MM.1S (cell line): Measurements from ENCODE around the gene KSR2.

Experiments
- CTCF ChIP-seq: fragments of 300-600 bp; sonication (generic); IDR thresholded peaks from 2 replicates; pipeline ENCODE4 v1.5.1; 2016; ENCODE audit warnings: antibody characterized with exemption, low read length, mixed read lengths
- EZH2 ChIP-seq: fragments of 300-600 bp; sonication (generic); optimal IDR thresholded peaks from 2 replicates; pipeline ENCODE3; 2017; ENCODE audit warnings: low read depth, mild to moderate bottlenecking, antibody characterized with exemption, low read length, mixed read lengths

- no peak for TF ChIP-seq EZH2
- no peak for TF ChIP-seq CTCF
Measured at GRCh38 chr12:117981267-117981666, 12.5 kb upstream of the KSR2 start.
